Measurements from ENCODE around the gene TESMIN.

DNA sequence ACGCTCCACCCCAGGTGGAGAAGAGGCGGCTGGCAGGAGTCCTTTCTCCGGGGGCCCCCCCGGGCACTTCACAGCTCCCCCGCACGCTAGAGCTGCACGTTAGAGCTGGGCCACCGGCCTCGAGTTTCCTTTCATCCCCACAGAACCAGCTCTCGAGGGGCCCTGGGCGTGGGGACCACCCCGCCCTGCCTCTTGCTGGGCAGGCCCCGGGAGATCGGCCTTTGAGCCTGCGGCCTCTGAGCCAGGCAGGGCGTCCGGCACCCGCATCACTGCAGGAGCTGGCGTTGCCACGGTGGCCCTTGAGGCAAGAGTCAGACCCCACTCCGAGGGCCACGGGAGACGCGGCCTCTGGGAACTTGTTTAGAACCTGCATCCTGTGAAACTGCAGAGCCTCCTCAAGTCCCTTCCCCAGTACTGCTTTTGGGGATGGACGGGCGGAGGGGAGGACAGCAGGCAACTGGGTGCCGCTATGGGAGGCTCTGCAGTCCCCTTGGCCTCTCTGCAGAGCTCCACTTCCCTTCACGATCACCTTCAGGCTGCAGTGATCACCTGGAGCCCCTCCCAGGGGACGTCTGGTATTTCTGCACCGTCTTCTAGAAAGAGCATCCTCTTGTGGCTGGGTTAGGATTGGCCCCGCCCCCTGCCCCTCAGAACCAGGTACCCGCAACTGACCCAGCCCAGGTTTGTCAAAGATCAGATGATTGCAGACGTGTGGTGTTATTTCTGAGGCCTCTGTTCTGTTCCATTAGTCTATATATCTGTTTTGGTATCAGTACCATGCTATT lies 80.9 kb downstream of the TESMIN start:
- no peak for TF ChIP-seq POLR2A (IDR thresholded peaks at IDR 0.05)
- TF ChIP-seq, protein P1, sequence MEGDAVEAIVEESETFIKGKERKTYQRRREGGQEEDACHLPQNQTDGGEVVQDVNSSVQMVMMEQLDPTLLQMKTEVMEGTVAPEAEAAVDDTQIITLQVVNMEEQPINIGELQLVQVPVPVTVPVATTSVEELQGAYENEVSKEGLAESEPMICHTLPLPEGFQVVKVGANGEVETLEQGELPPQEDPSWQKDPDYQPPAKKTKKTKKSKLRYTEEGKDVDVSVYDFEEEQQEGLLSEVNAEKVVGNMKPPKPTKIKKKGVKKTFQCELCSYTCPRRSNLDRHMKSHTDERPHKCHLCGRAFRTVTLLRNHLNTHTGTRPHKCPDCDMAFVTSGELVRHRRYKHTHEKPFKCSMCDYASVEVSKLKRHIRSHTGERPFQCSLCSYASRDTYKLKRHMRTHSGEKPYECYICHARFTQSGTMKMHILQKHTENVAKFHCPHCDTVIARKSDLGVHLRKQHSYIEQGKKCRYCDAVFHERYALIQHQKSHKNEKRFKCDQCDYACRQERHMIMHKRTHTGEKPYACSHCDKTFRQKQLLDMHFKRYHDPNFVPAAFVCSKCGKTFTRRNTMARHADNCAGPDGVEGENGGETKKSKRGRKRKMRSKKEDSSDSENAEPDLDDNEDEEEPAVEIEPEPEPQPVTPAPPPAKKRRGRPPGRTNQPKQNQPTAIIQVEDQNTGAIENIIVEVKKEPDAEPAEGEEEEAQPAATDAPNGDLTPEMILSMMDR (IDR thresholded peaks at IDR 0.05) = no peak
